K562 (cell line): ENCODE data around the gene CLDND2. TPM values are rescaled to one million over a fixed set of nuclear protein-coding genes. Genes with fewer than 3 reads are reported as not detected.

Experiments used
- DMBX1 ChIP-seq: fragments of 250-450 bp; sonication (Bioruptor Pico); IDR thresholded peaks from 2 replicates; pipeline ENCODE4 v1.8.0; 2022; ENCODE audit warnings: inconsistent platforms, mild to moderate bottlenecking, moderate library complexity, borderline replicate concordance
- EGR1 ChIP-seq: fragments of 450-650 bp; conservative IDR thresholded peaks from 2 replicates; pipeline ENCODE4 v1.6.1; 2017; ENCODE audit warnings: mild to moderate bottlenecking
- ERF ChIP-seq: fragments of 450-650 bp; formaldehyde crosslinking; IDR thresholded peaks from 2 replicates; pipeline ENCODE4 v1.4.0; 2020; ENCODE audit warnings: mild to moderate bottlenecking, mixed read lengths
- FOSL1 ChIP-seq: fragments of 200-800 bp; sonication (Bioruptor generic); conservative IDR thresholded peaks from 2 replicates; pipeline ENCODE4 v1.6.1; 2016; ENCODE audit warnings: missing genetic modification characterization, missing compliant biosample characterization
- MTA1 ChIP-seq: fragments of 450-650 bp; IDR thresholded peaks from 2 replicates; pipeline ENCODE4 v1.6.1; 2017; ENCODE audit warnings: borderline replicate concordance
- MXI1 ChIP-seq: IDR thresholded peaks from 2 replicates; pipeline ENCODE4 v1.6.1; 2011; ENCODE audit warnings: low read depth, mild to moderate bottlenecking, improper control_type of control experiment, low read length
- NFE2L1 ChIP-seq: fragments of 450-650 bp; IDR thresholded peaks from 2 replicates; pipeline ENCODE4 v1.6.1; 2016; ENCODE audit warnings: missing genetic modification characterization, low read depth, mild to moderate bottlenecking, missing compliant biosample characterization, moderate library complexity, borderline replicate concordance
- POLR2AphosphoS2 ChIP-seq: IDR thresholded peaks from 2 replicates; pipeline ENCODE4 v1.6.1; 2012; ENCODE audit warnings: low read length, improper control_type of control experiment
- RBFOX2 ChIP-seq: fragments of 200-400 bp; formaldehyde crosslinking; IDR thresholded peaks from 2 replicates; pipeline ENCODE4 v1.6.1; 2017; ENCODE audit warnings: low read depth, mild to moderate bottlenecking, low read length, moderate library complexity
- SIN3A ChIP-seq, 2 experiments: fragments of 150-350 bp in 1 of 2; IDR thresholded peaks; 2 replicates each; pipeline ENCODE4 v1.6.1; 2011 to 2016; ENCODE audit warnings: borderline replicate concordance in 2 of 2, low read depth in 2 of 2, low read length in 2 of 2, mild to moderate bottlenecking in 2 of 2, moderate library complexity in 2 of 2; ENCODE audit not compliant: control insufficient read depth in 1 of 2
- SRSF9 ChIP-seq: fragments of 200-400 bp; formaldehyde crosslinking; IDR thresholded peaks from 2 replicates; pipeline ENCODE4 v1.6.1; 2017; ENCODE audit warnings: low read depth, low read length, borderline replicate concordance
- TBL1XR1 ChIP-seq, 2 experiments: IDR thresholded peaks; 2 replicates each; pipeline ENCODE4 v1.6.1; 2012; ENCODE audit warnings: improper control_type of control experiment in 2 of 2, low read length in 2 of 2, mild to moderate bottlenecking in 1 of 2
- TSC22D4 ChIP-seq: fragments of 450-650 bp; IDR thresholded peaks from 2 replicates; pipeline ENCODE4 v1.6.1; 2016; ENCODE audit warnings: missing genetic modification characterization, missing biosample characterization, control low read depth
- ZNF445 ChIP-seq: fragments of 250-450 bp; sonication (Bioruptor Pico); IDR thresholded peaks from 2 replicates; pipeline ENCODE4 v1.4.0; 2020; ENCODE audit warnings: low read depth, mild to moderate bottlenecking, moderate library complexity
- polyA plus RNA-seq, 8 experiments: library from polyadenylated mRNA; depleted of rRNA in 4 of 8; stranded (reverse) in 5 of 8; unstranded in 3 of 8; fragments of >200 nt; fragmentation: Nextera tagmentation in 2 of 8; fragmentation: Illumina TruSeq in 1 of 8; extraction: Ambion mirVana in 2 of 8; extraction: Trizol in 1 of 8; gene quantifications; 2 replicates each; pipeline versions ENCODE4 v1.2.1 to v1.2.3, GENCODE V29; 2011 to 2014; ENCODE audit warnings: inconsistent platforms in 1 of 8, missing spikeins in 1 of 8
- total RNA-seq, 7 experiments: library from RNA; depleted of rRNA in 6 of 7; stranded (reverse); fragments of >200 nt in 6 of 7; fragmentation: Illumina TruSeq in 2 of 7; extraction: Trizol in 2 of 7; gene quantifications; 2 replicates each; pipeline versions ENCODE4 v1.2.1 to v1.2.3, GENCODE V29; 2011 to 2021; ENCODE audit warnings: low replicate concordance in 1 of 7
- TF ChIP-seq, protein P1 (sequence below), 2 experiments: fragments of 450-650 bp in 1 of 2; sonication (generic) in 1 of 2; formaldehyde crosslinking in 1 of 2; IDR thresholded peaks; 2 replicates each; pipeline versions ENCODE4 v1.7.1 to v1.9.0; 2016 to 2022; ENCODE audit warnings: inconsistent platforms in 1 of 2, mild to moderate bottlenecking in 1 of 2, missing genetic modification reagents in 1 of 2
- TF ChIP-seq, protein P2 (sequence below): sonication (generic); formaldehyde crosslinking; IDR thresholded peaks from 2 replicates; pipeline ENCODE4 v1.8.1; 2023; ENCODE audit warnings: mild to moderate bottlenecking, missing genetic modification reagents

CLDND2 gene
- total and polyA plus RNA-seq, 9 of the 15 experiments (the other 6 are each of a cell fraction or from before 2014, with no cell fraction given), result 0.45 to 4.0 (median 1.2) TPM; not detected in 3

DNA sequence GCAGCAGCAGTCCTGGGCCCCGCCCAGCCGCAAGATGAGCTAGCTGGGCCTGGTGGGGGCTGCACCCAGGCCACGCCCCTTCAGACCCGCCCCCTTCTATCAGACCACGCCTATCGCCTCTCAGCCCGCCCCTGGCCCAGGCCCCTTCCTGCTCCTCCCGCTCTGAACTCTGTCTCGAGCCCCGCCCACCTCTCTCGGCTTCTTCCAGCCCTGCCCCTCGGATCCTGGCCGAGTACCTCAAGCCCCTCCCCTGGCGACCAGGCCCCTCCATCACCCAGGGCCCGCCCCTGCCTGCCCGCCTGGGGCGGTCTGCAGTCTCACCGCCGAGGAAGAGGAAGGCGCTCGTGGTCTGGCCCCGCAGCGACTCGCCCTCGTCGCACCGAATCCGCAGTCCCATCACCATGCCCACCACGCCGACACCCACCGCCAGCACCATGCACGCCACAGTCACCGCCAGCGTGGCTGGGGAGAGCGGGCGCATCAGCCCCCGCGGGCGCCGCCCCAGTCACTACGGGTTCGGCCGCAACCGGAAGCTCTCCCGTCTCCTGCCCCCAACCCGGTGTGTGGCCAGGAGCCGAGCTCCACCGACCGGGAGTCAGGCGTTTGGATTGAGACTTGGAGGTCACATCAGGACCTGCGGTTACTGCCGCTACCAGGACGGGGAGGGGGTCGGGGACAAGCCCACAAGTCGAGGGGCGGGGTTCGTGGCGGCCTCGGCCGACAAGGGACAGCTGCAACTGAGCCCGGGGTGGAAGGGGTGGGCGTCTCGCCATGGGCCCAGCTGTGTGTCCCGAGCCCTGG lies 1.0 kb downstream of the CLDND2 start (continued):
- TF ChIP-seq, protein P1, sequence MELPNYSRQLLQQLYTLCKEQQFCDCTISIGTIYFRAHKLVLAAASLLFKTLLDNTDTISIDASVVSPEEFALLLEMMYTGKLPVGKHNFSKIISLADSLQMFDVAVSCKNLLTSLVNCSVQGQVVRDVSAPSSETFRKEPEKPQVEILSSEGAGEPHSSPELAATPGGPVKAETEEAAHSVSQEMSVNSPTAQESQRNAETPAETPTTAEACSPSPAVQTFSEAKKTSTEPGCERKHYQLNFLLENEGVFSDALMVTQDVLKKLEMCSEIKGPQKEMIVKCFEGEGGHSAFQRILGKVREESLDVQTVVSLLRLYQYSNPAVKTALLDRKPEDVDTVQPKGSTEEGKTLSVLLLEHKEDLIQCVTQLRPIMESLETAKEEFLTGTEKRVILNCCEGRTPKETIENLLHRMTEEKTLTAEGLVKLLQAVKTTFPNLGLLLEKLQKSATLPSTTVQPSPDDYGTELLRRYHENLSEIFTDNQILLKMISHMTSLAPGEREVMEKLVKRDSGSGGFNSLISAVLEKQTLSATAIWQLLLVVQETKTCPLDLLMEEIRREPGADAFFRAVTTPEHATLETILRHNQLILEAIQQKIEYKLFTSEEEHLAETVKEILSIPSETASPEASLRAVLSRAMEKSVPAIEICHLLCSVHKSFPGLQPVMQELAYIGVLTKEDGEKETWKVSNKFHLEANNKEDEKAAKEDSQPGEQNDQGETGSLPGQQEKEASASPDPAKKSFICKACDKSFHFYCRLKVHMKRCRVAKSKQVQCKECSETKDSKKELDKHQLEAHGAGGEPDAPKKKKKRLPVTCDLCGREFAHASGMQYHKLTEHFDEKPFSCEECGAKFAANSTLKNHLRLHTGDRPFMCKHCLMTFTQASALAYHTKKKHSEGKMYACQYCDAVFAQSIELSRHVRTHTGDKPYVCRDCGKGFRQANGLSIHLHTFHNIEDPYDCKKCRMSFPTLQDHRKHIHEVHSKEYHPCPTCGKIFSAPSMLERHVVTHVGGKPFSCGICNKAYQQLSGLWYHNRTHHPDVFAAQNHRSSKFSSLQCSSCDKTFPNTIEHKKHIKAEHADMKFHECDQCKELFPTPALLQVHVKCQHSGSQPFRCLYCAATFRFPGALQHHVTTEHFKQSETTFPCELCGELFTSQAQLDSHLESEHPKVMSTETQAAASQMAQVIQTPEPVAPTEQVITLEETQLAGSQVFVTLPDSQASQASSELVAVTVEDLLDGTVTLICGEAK (IDR thresholded peaks at IDR 0.05), result peak; percentile 74; the same call in 1 of the 2 replicates
- TF ChIP-seq, protein P1 (CRISPR knock-in tag; IDR thresholded peaks at IDR 0.05), result no peak
- TF ChIP-seq SRSF9 (no peak), TBL1XR1 (IDR thresholded peaks at IDR 0.05; ENCODE audit: low read length in 2 of 2) (no peak), POLR2AphosphoS2 (peak; percentile 13; the same call in 1 of the 2 replicates), ZNF445 (CRISPR knock-in tag) (no peak), TSC22D4 (tag) (no peak), FOSL1 (tag) (no peak), NFE2L1 (tag) (no peak), ERF (no peak), SIN3A (IDR thresholded peaks at IDR 0.05; ENCODE audit: borderline replicate concordance in 2 of 2, control insufficient read depth in 1 of 2, low read depth in 2 of 2, low read length in 2 of 2) (peak; percentile 54; a peak in 2 of 4 replicates), MXI1 (peak; percentile 59; the same call in 1 of the 2 replicates), DMBX1 (CRISPR knock-in tag) (no peak), EGR1 (peak; percentile 62), MTA1 (no peak), RBFOX2 (peak; percentile 89)
- TF ChIP-seq, protein P2, sequence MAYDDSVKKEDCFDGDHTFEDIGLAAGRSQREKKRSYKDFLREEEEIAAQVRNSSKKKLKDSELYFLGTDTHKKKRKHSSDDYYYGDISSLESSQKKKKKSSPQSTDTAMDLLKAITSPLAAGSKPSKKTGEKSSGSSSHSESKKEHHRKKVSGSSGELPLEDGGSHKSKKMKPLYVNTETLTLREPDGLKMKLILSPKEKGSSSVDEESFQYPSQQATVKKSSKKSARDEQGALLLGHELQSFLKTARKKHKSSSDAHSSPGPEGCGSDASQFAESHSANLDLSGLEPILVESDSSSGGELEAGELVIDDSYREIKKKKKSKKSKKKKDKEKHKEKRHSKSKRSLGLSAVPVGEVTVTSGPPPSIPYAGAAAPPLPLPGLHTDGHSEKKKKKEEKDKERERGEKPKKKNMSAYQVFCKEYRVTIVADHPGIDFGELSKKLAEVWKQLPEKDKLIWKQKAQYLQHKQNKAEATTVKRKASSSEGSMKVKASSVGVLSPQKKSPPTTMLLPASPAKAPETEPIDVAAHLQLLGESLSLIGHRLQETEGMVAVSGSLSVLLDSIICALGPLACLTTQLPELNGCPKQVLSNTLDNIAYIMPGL (CRISPR knock-in tag), result no peak
